G401 (cell line): ENCODE measurements around the gene ZNF513. TPM values are rescaled to one million over a fixed set of nuclear protein-coding genes. Genes with fewer than 3 reads are reported as not detected.
A peak's percentile ranks its signal among the peaks of the same experiment; 100 is the strongest.
"Not testable (repeated sequence)": the region's sequence is repeated elsewhere in the genome, so short reads cannot be mapped to it uniquely, and the experiment has no call there.

Experiments
- DNase-seq: peaks from one replicate; pipeline ENCODE4 v3.0.0-alpha.2; 2015; ENCODE audit warnings: low spot score
- in situ Hi-C: cut with HindIII; loops from 2 replicates; pipeline ENCODE4 v1.10.0; 2016; ENCODE audit warnings: low sequenced_read_pairs, mixed read lengths
- total RNA-seq: library from RNA; depleted of rRNA; stranded (reverse); fragments of >200 nt; shearing (Covaris generic); gene quantifications from 2 replicates; pipeline ENCODE4 v1.2.3, GENCODE V29; 2014; rRNA removed

ZNF513 gene, protein sequence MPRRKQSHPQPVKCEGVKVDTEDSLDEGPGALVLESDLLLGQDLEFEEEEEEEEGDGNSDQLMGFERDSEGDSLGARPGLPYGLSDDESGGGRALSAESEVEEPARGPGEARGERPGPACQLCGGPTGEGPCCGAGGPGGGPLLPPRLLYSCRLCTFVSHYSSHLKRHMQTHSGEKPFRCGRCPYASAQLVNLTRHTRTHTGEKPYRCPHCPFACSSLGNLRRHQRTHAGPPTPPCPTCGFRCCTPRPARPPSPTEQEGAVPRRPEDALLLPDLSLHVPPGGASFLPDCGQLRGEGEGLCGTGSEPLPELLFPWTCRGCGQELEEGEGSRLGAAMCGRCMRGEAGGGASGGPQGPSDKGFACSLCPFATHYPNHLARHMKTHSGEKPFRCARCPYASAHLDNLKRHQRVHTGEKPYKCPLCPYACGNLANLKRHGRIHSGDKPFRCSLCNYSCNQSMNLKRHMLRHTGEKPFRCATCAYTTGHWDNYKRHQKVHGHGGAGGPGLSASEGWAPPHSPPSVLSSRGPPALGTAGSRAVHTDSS
- total RNA-seq: 20.4 and 23.3 TPM in 2 replicates

DNA sequence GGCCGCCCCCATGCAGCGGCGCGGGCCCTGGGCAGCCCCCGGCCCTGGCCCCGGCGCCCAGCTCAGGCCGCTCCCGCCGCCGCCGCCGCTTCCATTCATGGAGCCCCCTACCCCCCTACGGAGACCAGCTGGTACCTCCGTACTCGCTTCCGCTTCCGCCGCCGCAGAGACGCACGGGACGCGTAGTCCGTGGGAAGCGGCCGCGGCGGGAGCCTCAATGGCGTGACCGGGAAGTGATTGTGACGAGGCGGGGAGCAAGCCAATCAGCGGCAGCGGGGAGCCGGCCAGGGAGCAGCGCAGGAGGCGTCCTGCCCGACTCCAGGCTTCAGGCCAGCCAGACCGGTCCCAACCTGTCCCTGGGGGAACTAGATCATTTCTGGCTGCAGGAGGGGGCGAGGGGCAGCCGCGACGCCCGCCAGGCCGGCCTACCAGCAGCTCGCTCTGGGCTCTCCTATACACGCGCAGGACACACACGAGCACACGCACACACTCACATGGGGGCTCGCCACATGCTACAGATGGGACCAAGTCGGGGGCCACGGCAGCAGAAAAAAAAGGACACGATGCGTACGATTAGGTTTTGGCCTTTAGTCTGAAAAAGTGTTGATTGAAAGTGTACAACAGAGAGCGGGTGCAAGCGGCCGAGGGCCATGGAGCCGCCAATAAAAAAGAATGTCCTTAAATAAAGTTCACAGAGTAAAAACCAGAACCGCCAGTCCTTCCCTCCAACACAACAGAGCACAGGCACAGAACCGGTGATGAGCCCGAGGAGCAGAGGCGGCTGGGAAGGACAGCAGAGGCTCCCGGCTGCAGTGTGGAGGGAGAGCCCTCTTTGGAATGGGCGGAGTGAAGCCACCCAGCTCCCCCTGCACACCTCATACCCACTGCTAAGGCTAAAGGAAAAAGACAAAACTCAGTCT lies at the start of gene ZNF513:
TSS of gene ZNF513 (minus strand) at position 109 of the 920 bp plus-strand sequence. CDS start 208 bp downstream, outside the sequence.
- in situ Hi-C loops: no loop called here
- peak; percentile 97 for DNase-seq

- DNase-seq: peak; percentile 54
- in situ Hi-C loops: no loop called here
Measured at GRCh38 chr2:27428978-27429541, 48.5 kb upstream of the ZNF513 start.

DNA sequence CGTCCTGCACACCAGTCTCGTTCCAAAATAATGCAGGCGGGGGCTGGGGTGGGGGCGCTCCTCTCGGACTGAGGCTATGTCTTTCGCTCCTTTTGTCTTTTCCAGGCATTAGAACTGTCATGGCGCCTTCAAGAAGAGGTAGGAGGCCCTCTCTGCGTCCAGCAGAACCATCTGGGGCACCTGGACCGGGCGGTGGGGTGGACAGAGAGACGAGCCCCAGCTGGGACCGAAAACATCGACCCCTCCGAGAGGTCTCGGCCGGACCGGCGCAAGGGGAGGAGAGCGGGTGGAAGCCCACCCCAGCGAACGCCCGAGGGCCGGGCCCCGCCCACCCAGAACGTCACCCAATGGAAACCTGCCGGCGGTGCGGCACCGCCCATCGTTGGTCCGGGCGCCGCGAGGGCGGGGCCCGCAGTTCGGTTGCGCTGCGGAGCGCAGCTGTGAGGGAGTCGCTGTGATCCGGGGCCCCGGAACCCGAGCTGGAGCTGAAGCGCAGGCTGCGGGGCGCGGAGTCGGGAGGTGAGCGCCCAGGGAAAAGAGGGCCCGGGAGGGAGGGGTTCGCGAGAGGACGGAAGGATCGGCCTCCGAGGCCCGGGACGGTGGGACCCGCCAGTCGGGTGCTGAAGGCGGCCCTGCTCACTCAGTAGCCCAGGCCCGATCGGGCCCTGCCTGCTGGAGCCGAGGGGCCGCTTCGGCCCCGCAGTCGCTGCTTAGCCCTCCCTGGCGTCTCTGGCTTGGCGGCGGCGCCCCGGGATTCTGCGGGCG lies 47.9 kb upstream of the ZNF513 start, which contains the start of gene NRBP1:
TSS of gene NRBP1 (plus strand) at position 419 of the 765 bp plus-strand sequence. CDS start 4,643 bp downstream, outside the sequence.
- in situ Hi-C loops: no loop called here
- peak; percentile 95 for DNase-seq

DNA sequence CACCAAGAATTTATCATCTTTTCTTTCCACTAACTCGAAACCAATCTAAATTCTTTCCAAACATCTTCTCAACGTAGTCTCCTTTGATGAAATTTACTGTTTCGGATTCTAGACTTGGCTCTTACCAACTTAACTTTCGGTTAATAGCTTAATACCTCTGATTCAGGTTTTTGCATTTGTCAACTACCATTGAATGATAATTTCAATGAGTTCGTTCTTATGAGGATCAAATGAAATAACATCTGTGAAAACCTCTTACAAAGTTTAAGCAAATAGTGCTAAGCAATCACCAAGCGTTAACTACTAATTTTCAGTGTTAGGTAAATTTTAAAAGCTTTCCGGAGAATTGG lies 47.3 kb upstream of the ZNF513 start:
- in situ Hi-C loops: no loop called here
- DNase-seq: no peak

GRCh38 chr2:27425039-27425438 lies 44.5 kb upstream of the ZNF513 start:
- in situ Hi-C loops, DNase-seq: not testable (repeated sequence)

- DNase-seq: no peak
- in situ Hi-C loops: no loop called here
Measured at GRCh38 chr2:27422958-27423357, 42.4 kb upstream of the ZNF513 start.

DNA sequence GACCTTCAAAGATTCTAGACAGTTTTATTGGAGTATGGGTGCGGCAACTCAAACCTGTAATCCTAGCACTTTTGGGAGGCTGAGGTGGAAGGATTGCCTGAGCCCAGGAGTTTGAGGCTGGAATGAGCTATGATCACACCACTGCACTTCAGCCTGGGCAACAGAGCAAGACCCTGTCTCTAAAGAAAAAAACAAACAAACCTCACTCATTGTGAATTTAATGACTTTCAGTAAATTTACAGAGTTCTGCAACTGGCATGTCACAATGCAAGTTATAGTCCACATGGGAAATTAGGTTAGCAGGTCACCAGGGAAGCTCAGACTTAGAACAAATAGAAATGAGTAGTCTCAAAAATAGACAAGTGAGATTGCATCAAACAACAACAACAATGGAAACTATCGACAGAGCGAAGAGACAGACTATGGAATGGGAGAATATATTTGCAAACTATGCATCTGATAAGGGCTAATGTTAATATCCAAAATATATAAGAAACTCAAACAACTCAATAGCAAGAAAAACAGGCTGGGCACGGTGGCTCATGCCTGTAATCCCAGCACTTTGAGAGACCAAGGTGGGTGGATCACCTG lies 41.2 kb upstream of the ZNF513 start:
- no peak for DNase-seq
- in situ Hi-C loops: no loop called here

GRCh38 chr2:27420996-27421395 lies 40.5 kb upstream of the ZNF513 start:
- in situ Hi-C loops: no loop called here
- no peak for DNase-seq

GRCh38 chr2:27416151-27416550 lies 35.6 kb upstream of the ZNF513 start:
- in situ Hi-C loops: no loop called here
- no peak for DNase-seq

- in situ Hi-C loops: no loop called here
- no peak for DNase-seq
Measured at GRCh38 chr2:27412419-27413152, 32.1 kb upstream of the ZNF513 start.

- in situ Hi-C loops: no loop called here
- peak; percentile 95 for DNase-seq
Measured at GRCh38 chr2:27409321-27410073, 29.0 kb upstream of the ZNF513 start, which contains the start of gene PPM1G. Gene PPM1G, minus strand, starts transcription at chr2:27409591. Its CDS starts 169 bp downstream, at chr2:27409422.

DNA sequence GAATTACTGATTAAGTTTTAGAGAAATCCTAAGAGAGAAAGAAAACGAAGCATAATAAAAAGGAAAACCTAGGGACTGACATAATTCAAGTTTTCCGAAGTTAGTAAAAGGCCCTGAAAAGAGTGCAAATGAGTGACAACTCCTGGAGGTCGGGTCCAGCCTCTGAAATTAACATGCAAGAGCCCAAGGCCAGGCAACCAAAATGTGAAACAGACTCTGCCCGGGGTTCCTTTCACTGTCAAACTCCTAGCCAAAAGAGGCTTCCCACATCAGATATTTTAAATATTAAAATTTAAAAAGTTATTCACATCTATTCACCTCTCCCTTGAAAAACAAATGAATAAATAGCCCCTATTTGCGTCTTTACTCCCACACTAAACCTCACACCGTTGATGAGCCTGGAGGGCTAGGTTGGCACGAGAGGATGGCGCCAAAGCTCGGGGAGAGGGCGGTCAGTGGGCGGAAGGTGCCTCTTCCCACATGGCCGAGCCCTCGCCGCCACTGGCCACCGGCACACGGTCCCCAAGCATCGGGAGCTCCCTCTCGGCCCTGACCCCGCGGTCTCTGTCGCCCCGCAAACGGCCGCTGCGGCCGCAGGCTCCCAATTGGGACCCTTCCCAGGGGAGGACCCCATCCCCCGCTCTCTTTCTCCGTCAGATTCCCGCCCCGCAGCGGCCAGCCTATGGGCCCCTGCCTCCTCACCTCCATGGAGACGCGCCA lies 28.2 kb upstream of the ZNF513 start:
- in situ Hi-C loops: no loop called here
- peak; percentile 5 for DNase-seq

GRCh38 chr2:27407798-27408491 lies 27.4 kb upstream of the ZNF513 start:
- in situ Hi-C loops: no loop called here
- peak; percentile 43 for DNase-seq

GRCh38 chr2:27400348-27401135 lies 20.0 kb upstream of the ZNF513 start:
- in situ Hi-C loops: no loop called here
- DNase-seq: no peak

GRCh38 chr2:27398962-27399361 lies 18.4 kb upstream of the ZNF513 start:
- in situ Hi-C loops: no loop called here
- no peak for DNase-seq
